BE2C (cell line): ENCODE results near the gene CAMK1D.
"Not testable (repeated sequence)": the region's sequence is repeated elsewhere in the genome, so short reads cannot be mapped to it uniquely, and the experiment has no call there.

Source experiments
- DNase-seq: peaks from one replicate; pipeline ENCODE4 v3.0.0-alpha.2; 2020
- H3K27me3 ChIP-seq: fragments of 250-450 bp; sonication (Bioruptor Pico); 2 replicates; pipeline ENCODE4 v1.5.1; 2020; ENCODE audit warnings: mild to moderate bottlenecking
- H3K36me3 ChIP-seq: fragments of 250-450 bp; sonication (Bioruptor Pico); 2 replicates; pipeline ENCODE4 v1.5.1; 2020; ENCODE audit warnings: mild to moderate bottlenecking
- H3K4me1 ChIP-seq: fragments of 250-450 bp; sonication (Bioruptor Pico); 2 replicates; pipeline ENCODE4 v1.5.1; 2020
- H3K4me3 ChIP-seq: 2 replicates; pipeline ENCODE4 v1.5.1; 2011; ENCODE audit warnings: low read depth, low read length
- H3K9me3 ChIP-seq: fragments of 250-450 bp; sonication (Bioruptor Pico); 2 replicates; pipeline ENCODE4 v1.5.1; 2020
- TF ChIP-seq, protein P1 (sequence below): IDR thresholded peaks from 2 replicates; pipeline ENCODE4 v1.5.1; 2012; ENCODE audit warnings: mild to moderate bottlenecking, low read depth, low read length

The CAMK1D gene

DNA sequence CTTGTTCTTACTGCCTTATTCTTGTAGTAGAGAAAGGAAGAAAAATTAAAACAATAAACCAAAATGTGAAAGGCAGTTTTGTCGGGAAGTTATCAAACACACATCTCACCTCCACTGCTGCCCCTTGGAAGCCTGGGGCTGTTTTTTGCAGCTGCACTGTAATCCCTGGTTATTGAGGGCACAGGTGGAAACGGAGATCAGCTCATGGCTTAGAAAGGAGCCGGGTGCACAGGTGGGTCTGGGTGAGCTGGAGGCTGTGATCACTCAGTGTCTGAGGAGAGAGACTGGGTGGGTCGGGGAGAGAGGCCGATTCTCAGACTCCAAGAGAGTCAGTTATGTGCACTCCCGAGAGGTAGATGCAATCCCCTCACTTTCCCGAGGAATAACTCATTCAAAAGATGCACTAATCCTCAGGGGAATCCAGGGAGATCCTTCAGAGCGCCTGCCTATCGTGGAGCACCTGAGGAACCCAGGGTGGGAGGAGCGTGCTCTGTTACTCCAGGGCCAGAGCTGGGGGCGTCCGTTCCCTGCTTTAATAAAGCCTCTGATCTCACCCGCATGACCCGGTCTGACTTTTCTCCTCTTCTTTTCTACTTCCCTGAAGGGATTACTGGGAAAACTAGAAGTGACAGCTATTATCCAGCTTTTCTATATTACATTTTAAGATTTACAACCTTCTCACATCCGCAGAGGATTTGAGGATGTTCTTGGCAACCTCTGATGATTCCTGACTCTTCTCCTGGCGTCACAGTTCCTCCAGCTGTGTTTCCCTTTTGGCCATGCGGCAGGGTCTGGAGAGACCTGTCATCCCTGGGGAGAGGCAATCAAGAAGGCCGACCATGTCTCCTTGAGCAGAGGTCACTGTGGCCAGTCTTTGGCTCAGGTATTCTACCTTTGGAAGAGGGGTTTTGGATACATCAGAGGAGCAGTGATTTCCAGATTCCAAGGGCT lies 82.1 kb downstream of the CAMK1D start:
- no peaks in the 10 kb centered on the region for H3K9me3 ChIP-seq
- H3K27me3 ChIP-seq, result no peaks in the 10 kb centered on the region
- H3K4me3 ChIP-seq, result no peak overlapping the region
- TF ChIP-seq, protein P1, sequence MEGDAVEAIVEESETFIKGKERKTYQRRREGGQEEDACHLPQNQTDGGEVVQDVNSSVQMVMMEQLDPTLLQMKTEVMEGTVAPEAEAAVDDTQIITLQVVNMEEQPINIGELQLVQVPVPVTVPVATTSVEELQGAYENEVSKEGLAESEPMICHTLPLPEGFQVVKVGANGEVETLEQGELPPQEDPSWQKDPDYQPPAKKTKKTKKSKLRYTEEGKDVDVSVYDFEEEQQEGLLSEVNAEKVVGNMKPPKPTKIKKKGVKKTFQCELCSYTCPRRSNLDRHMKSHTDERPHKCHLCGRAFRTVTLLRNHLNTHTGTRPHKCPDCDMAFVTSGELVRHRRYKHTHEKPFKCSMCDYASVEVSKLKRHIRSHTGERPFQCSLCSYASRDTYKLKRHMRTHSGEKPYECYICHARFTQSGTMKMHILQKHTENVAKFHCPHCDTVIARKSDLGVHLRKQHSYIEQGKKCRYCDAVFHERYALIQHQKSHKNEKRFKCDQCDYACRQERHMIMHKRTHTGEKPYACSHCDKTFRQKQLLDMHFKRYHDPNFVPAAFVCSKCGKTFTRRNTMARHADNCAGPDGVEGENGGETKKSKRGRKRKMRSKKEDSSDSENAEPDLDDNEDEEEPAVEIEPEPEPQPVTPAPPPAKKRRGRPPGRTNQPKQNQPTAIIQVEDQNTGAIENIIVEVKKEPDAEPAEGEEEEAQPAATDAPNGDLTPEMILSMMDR, result no peak
- no peak for DNase-seq
- H3K36me3 ChIP-seq, result no peaks in the 10 kb centered on the region
- no peaks in the 10 kb centered on the region; the same call in 1 of the 2 replicates for H3K4me1 ChIP-seq

DNA sequence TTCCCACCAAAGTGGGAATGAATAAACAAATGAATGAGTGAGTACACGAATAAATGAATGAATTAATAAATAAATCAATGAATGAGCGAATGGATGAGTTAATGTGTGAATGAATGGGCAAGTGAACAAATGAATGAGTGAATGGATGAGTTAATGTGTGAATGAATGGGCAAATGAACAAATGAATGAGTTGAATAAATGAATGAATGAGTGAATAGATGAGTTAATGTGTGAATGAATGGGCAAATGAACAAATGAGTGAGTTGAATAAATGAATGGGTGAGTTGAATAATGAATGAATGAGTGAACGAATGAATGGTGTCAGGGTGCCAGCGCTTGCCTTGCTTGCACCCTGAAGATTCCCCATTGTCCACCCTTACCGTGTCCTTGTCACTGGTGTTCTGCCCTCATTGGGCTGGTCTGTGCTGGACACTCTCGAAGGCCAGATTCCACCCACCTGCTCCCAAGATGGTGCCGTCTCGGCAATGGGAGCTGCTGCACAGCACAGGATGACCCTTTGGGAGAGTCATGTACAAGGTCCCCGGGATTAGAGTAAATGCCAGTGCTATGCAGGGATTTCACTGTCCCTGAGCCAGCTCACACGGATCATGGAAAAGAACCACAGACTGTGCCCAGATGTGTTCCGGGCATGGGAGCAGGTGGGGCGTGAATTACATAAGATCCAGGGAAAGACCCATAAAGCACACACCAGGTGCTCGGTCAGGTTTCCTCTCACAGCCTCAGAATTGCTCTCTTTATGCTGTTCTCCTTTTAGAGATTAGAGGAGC lies 83.2 kb downstream of the CAMK1D start:
- no peaks in the 10 kb centered on the region for H3K36me3 ChIP-seq
- no peak for DNase-seq
- H3K4me3 ChIP-seq, result no peak overlapping the region
- TF ChIP-seq, protein P1, result no peak
- no peaks in the 10 kb centered on the region for H3K9me3 ChIP-seq
- no peaks in the 10 kb centered on the region; the same call in 1 of the 2 replicates for H3K4me1 ChIP-seq
- no peaks in the 10 kb centered on the region for H3K27me3 ChIP-seq

DNA sequence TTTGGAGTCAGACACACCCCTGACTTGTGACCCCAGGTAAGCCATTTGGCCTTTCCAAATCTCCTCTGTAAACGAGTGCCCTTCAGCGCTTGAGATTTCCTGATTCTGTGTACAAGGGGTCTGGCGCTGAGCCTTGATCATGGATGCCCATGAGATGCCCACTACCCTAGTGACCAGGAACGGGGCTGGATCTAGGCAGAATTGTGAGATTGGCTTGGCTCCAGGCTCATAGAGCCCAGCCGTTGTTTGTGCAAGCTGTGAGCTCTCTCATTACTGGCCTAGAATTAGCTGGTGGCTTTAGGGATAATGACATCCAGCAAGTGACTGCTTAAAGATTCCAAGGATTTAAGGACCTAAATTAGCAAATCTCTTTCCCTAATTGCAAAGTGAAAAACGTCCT lies 84.9 kb downstream of the CAMK1D start:
- Histone ChIP-seq H3K9me3 (no peaks in the 10 kb centered on the region), H3K4me1 (no peaks in the 10 kb centered on the region; the same call in 1 of the 2 replicates), H3K4me3 (no peak overlapping the region), H3K36me3 (no peaks in the 10 kb centered on the region), H3K27me3 (no peaks in the 10 kb centered on the region)
- no peak for DNase-seq
- TF ChIP-seq, protein P1, result no peak

DNA sequence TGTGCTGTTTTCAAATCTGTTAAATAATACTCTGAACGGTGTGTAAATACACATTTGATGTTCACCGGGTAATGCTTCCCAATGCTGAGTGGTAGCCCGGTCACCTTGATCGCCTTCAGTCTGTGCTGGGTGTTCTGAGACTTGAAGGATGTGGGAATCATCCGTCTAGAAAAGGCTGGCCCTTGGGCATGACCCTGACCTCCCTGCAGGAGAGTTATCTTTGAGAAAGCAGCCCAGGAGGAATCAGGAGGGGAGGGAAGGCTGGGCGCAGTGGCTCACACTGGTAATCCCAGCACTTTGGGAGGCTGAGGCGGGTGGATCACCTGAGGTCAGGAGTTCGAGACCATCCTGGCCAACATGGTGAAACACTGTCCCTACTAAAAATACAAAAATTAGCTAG lies 85.3 kb downstream of the CAMK1D start:
- not testable (repeated sequence) for DNase-seq, H3K27me3 ChIP-seq, H3K4me3 ChIP-seq, H3K9me3 ChIP-seq, H3K36me3 ChIP-seq, H3K4me1 ChIP-seq

DNA sequence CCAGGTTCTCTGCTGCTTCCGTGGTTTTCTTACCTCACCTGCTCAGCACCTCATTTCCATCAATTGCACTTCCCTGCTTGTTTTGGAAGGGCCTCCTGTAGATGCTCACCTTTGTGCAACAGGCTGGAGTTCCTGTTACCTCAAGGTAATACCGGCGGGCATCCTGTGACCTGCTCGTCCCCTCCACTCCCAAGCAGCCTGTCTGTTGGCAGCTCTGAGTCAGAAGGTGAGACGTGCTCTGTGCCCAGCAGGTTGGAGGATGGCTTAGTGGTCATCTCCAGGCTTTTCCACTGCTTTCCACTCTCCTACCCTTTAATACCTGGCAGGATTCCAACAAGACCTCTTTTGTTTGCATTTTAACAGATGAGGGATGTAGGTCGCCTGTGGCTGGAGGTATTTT lies 86.0 kb downstream of the CAMK1D start:
- Histone ChIP-seq H3K4me1 (no peaks in the 10 kb centered on the region), H3K4me3 (no peak overlapping the region), H3K36me3 (no peaks in the 10 kb centered on the region), H3K27me3 (no peaks in the 10 kb centered on the region), H3K9me3 (no peaks in the 10 kb centered on the region)
- TF ChIP-seq, protein P1, result no peak
- DNase-seq, result no peak

DNA sequence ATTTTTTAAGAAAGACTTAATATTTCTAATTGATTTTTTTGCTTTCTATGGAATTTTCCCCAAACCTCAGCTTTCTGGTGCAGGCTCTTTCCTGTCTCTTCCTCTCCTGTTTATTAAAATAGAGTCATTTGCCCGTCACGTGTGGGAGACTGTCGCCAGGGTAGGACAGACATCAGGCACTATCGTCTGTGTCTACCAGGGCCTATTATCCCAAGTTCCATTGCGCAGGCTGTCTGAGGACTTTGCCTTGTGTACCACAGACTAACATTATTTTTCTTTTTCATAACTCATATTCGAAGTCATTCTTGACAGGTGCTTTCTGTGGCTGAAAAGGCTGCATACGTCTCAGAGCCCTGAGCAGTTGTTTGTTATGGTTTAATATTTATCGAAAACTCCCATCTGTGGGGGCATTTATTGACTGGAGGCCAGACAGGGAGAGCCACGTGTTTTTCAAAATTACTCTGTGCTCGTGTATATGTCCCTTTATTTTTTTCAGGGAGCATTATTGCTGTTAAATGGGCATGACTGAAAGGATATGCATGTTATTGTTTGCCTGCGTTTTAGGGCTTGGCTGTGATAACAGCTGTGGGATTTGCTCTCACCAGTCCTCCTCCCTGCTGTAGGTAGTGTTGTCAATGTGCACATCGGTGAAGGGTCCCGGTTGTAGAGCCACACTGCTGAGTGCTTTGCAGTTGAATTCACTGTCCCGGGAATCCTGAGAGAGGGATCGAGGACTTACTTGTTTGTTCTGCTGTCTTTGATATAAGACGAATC lies 89.8 kb downstream of the CAMK1D start:
- Histone ChIP-seq H3K27me3 (no peaks in the 10 kb centered on the region), H3K4me1 (no peaks in the 10 kb centered on the region), H3K9me3 (no peaks in the 10 kb centered on the region), H3K4me3 (no peak overlapping the region), H3K36me3 (no peaks in the 10 kb centered on the region)
- TF ChIP-seq, protein P1, result no peak
- no peak for DNase-seq

DNA sequence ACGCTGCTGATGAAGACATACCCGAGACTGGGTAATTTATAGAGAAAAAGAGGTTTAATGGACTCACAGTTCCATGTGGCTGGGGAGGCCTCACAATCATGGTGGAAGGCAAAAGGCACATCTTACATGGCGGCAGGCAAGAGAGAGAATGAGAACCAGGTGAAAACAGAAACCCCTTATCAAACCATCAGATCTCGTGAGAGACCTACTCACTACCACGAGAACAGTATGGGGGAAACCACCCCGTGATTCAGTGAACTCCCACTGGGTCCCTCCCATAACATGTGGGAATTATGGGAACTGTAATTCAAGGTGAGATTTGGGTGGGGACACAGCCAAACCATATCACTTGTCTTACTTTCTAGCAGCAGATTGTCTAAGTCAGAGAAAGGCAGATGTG lies 90.4 kb downstream of the CAMK1D start:
- not testable (repeated sequence) for H3K4me1 ChIP-seq, DNase-seq, H3K27me3 ChIP-seq, H3K36me3 ChIP-seq, H3K9me3 ChIP-seq, H3K4me3 ChIP-seq
